ENCODE data around the gene SOHLH1.

Gene SOHLH1

GRCh38 chr9:135736979-135737839 lies 37.9 kb upstream of the SOHLH1 start:
- Histone ChIP-seq H3K9ac (ENCODE audit: low read length) (no peak overlapping the region), H3K4me3 (ENCODE audit: low read depth, low read length, poor library complexity, severe bottlenecking) (no peak overlapping the region), H4K20me1 (ENCODE audit: insufficient read depth, low read length) (no peaks in the 10 kb centered on the region), H3K36me3 (ENCODE audit: insufficient read depth, low read length) (no peaks in the 10 kb centered on the region), H3K9me2 (ENCODE audit: low read depth, low read length) (no peaks in the 10 kb centered on the region), H3K4me2 (ENCODE audit: low read length) (no peak overlapping the region), H3K4me1 (ENCODE audit: insufficient read depth, low read length, severe bottlenecking) (no peaks in the 10 kb centered on the region), H3K79me2 (ENCODE audit: insufficient read depth, low read length) (no peaks in the 10 kb centered on the region), H3F3A (ENCODE audit: insufficient read depth, low read length) (no peaks in the 10 kb centered on the region), H3K27ac (ENCODE audit: low read depth, low read length, poor library complexity, severe bottlenecking) (no peak overlapping the region), H2AFZ (ENCODE audit: low read length) (no peak overlapping the region), H3K27me3 (ENCODE audit: insufficient read depth, low read length) (no peaks in the 10 kb centered on the region; the same call in 1 of the 2 replicates), H3K9me3 (ENCODE audit: low read length) (no peaks in the 10 kb centered on the region)
- TF ChIP-seq CTCF (IDR thresholded peaks at IDR 0.05; ENCODE audit: low read length) (no peak), EZH2 (IDR thresholded peaks at IDR 0.05; ENCODE audit: borderline replicate concordance, low read length) (no peak)

- no peak overlapping the region for H3K27ac ChIP-seq (ENCODE audit: low read depth, low read length, poor library complexity, severe bottlenecking)
- H3K36me3 ChIP-seq (ENCODE audit: insufficient read depth, low read length), result no peaks in the 10 kb centered on the region
- TF ChIP-seq EZH2 (IDR thresholded peaks at IDR 0.05; ENCODE audit: borderline replicate concordance, low read length) (no peak), CTCF (IDR thresholded peaks at IDR 0.05; ENCODE audit: low read length) (no peak)
These were observed 37.1 kb upstream of the SOHLH1 start for GRCh38 chr9:135736272-135736978.

GRCh38 chr9:135734616-135735144 lies 35.4 kb upstream of the SOHLH1 start:
- Histone ChIP-seq H3K4me2 (ENCODE audit: low read length) (no peak overlapping the region), H3K4me3 (ENCODE audit: low read depth, low read length, poor library complexity, severe bottlenecking) (no peak overlapping the region), H3K9me2 (ENCODE audit: low read depth, low read length) (no peaks in the 10 kb centered on the region), H3K79me2 (ENCODE audit: insufficient read depth, low read length) (no peaks in the 10 kb centered on the region), H2AFZ (ENCODE audit: low read length) (no peak overlapping the region), H3K4me1 (ENCODE audit: insufficient read depth, low read length, severe bottlenecking) (no peaks in the 10 kb centered on the region), H3F3A (ENCODE audit: insufficient read depth, low read length) (no peaks in the 10 kb centered on the region), H3K27ac (ENCODE audit: low read depth, low read length, poor library complexity, severe bottlenecking) (no peak overlapping the region), H3K36me3 (ENCODE audit: insufficient read depth, low read length) (no peaks in the 10 kb centered on the region), H3K9ac (ENCODE audit: low read length) (no peak overlapping the region), H3K9me3 (ENCODE audit: low read length) (no peaks in the 10 kb centered on the region), H4K20me1 (ENCODE audit: insufficient read depth, low read length) (no peaks in the 10 kb centered on the region), H3K27me3 (ENCODE audit: insufficient read depth, low read length) (no peaks in the 10 kb centered on the region; the same call in 1 of the 2 replicates)
- TF ChIP-seq EZH2 (IDR thresholded peaks at IDR 0.05; ENCODE audit: borderline replicate concordance, low read length) (no peak), CTCF (IDR thresholded peaks at IDR 0.05; ENCODE audit: low read length) (no peak)

More at GRCh38 chr9:135736272-135736978, 37.1 kb upstream of the SOHLH1 start:
- H3K9ac ChIP-seq (ENCODE audit: low read length), result no peak overlapping the region
- H3F3A ChIP-seq (ENCODE audit: insufficient read depth, low read length), result no peaks in the 10 kb centered on the region
- no peaks in the 10 kb centered on the region for H3K4me1 ChIP-seq (ENCODE audit: insufficient read depth, low read length, severe bottlenecking)
- H2AFZ ChIP-seq (ENCODE audit: low read length), result no peak overlapping the region
- H3K27me3 ChIP-seq (ENCODE audit: insufficient read depth, low read length), result no peaks in the 10 kb centered on the region; the same call in 1 of the 2 replicates
- H3K9me2 ChIP-seq (ENCODE audit: low read depth, low read length), result no peaks in the 10 kb centered on the region
- H4K20me1 ChIP-seq (ENCODE audit: insufficient read depth, low read length), result no peaks in the 10 kb centered on the region
- no peak overlapping the region for H3K4me3 ChIP-seq (ENCODE audit: low read depth, low read length, poor library complexity, severe bottlenecking)
- no peaks in the 10 kb centered on the region for H3K9me3 ChIP-seq (ENCODE audit: low read length)
- H3K79me2 ChIP-seq (ENCODE audit: insufficient read depth, low read length), result no peaks in the 10 kb centered on the region
- no peak overlapping the region for H3K4me2 ChIP-seq (ENCODE audit: low read length)

Data from OCI-LY1 (cell line).